Transverse colon (tissue), 4 donors: ENCODE measurements around the gene NID2.

Experiments used
- CTCF ChIP-seq, 5 experiments: fragments of 200-600 bp in 3 of 5; fragments of 450-650 bp in 2 of 5; sonication (generic) in 3 of 5; IDR thresholded peaks; 1 replicate in 2 of 5; 2 replicates in 3 of 5; pipeline ENCODE4 v1.5.1; 2016 to 2017; ENCODE audit warnings: antibody characterized with exemption in 5 of 5, inconsistent platforms in 3 of 5, mild to moderate bottlenecking in 2 of 5, moderate library complexity in 1 of 5
- EP300 ChIP-seq: sonication (generic); formaldehyde crosslinking; IDR thresholded peaks from one replicate; pipeline ENCODE4 v1.6.1; 2017; ENCODE audit warnings: antibody characterized with exemption, low read depth
- POLR2AphosphoS5 ChIP-seq, 3 donors: sonication (generic); formaldehyde crosslinking; IDR thresholded peaks; one replicate each; pipeline ENCODE4 v1.6.1; 2016; ENCODE audit warnings: antibody characterized with exemption in 3 of 3

- TF ChIP-seq POLR2AphosphoS5 (IDR thresholded peaks at IDR 0.05) (no peak), EP300 (no peak), CTCF (IDR thresholded peaks at IDR 0.05) (no peak)
Measured at GRCh38 chr14:51978681-51979085, 90.2 kb downstream of the NID2 start.
